GM12891 (cell line): Measurements from ENCODE around the gene TSHZ1.
A peak's percentile ranks its signal among the peaks of the same experiment; 100 is the strongest.

Experiments used
- DNase-seq: peaks from one replicate; pipeline ENCODE4 v3.0.0; 2011; ENCODE audit warnings: low spot score; ENCODE audit not compliant: insufficient read length
- FAIRE-seq: peaks from 2 replicates; lab custom pipeline; 2011; peaks lifted over from hg19 to GRCh38; lab: Jason Lieb, UNC
- PAX5 ChIP-seq: IDR thresholded peaks from 2 replicates; pipeline ENCODE4 v1.6.1; 2011; ENCODE audit warnings: low read length, moderate library complexity, mild to moderate bottlenecking; ENCODE audit not compliant: insufficient read depth, severe bottlenecking
- POLR2A ChIP-seq: IDR thresholded peaks from 2 replicates; pipeline ENCODE4 v1.6.1; 2011; ENCODE audit warnings: low read depth, low read length, control low read depth
- POLR2AphosphoS5 ChIP-seq: IDR thresholded peaks from 2 replicates; pipeline ENCODE4 v1.6.1; 2011; ENCODE audit warnings: low read depth, low read length, control low read depth
- POU2F2 ChIP-seq: IDR thresholded peaks from 2 replicates; pipeline ENCODE4 v1.6.1; 2011; ENCODE audit warnings: low read depth, mild to moderate bottlenecking, control low read depth, low read length, moderate library complexity
- SPI1 ChIP-seq: IDR thresholded peaks from 2 replicates; pipeline ENCODE4 v1.6.1; 2011; ENCODE audit warnings: low read depth, low read length, control low read depth
- TAF1 ChIP-seq: IDR thresholded peaks from 2 replicates; pipeline ENCODE4 v1.6.1; 2011; ENCODE audit warnings: low read depth, low read length, control low read depth

Gene TSHZ1

GRCh38 chr18:75267643-75268363 lies 57.2 kb downstream of the TSHZ1 start:
- DNase-seq (no peak), FAIRE-seq (peak; percentile 83)
- TF ChIP-seq SPI1 (peak; percentile 43; the same call in 1 of the 2 replicates), POLR2A (no peak), POU2F2 (peak; percentile 52; the same call in 1 of the 2 replicates), POLR2AphosphoS5 (no peak), TAF1 (no peak)

DNA sequence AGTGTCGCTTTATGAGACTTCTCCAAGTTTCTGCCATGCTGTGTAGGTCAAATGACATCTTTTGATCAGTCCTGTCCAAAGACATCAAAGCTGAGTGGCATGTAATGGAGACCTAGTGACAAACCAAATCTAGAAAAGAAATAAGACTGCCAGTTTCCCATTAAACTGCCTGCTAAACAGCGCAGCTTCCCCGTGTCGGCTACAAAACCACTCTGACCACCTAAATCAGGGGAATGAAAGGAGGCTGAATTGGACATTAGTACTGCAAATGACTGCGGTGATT lies 57.7 kb downstream of the TSHZ1 start:
- no peak for DNase-seq
- TF ChIP-seq POU2F2, result no peak
- no peak for TF ChIP-seq TAF1
- TF ChIP-seq PAX5, result no peak
- no peak for TF ChIP-seq POLR2AphosphoS5
- no peak for TF ChIP-seq POLR2A
- TF ChIP-seq SPI1, result no peak
- no peak for FAIRE-seq

DNA sequence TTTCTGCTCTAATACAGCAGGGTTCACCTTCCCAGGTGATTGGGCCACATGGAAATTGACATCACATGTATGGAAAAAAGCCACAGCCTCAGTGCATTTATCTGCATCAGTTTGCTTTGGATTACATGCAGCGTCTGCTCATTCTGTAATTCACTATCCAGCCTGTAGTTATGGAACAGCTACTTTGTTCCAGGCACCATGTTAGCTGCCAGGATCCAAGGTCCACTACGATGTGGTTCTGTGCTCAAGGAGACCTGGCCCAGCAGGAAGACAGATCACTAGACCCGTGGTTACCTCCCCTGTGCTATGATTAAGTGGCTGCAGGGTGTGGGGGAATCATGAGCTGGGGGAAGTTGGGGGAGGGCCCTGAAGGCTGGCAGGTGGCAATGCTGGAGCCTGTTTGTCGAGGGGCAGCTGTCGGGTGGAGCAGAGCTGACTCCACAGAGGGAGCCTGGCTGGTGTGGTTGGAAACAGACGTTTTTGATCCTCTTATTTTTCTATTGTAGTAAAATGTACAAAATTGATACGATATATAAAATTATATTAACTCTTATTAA lies 58.6 kb downstream of the TSHZ1 start:
- TF ChIP-seq TAF1 (no peak), PAX5 (no peak)
- no peak for DNase-seq
- FAIRE-seq, result no peak

DNA sequence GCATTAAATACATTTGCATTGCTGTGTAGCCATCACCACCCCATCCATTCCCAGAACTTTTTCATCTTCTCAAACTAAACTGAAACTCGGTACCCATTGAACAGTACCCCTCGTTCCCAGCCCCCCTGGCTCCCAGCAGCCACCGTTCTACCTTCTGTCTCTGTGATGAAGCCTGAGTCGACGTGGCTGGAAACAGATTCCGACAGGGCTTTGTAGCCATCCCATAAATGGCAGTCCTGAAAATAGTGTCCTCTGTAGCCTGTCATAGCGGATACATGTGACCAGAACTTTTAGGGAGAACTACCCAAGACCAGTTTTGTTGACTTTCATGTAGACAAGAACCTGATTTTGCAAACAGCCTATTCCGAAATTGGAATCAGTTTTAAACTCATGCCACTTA lies 59.1 kb downstream of the TSHZ1 start:
- DNase-seq (no peak), FAIRE-seq (no peak)
- TF ChIP-seq PAX5 (no peak), SPI1 (no peak), POLR2AphosphoS5 (no peak), TAF1 (no peak), POLR2A (no peak), POU2F2 (no peak)

DNA sequence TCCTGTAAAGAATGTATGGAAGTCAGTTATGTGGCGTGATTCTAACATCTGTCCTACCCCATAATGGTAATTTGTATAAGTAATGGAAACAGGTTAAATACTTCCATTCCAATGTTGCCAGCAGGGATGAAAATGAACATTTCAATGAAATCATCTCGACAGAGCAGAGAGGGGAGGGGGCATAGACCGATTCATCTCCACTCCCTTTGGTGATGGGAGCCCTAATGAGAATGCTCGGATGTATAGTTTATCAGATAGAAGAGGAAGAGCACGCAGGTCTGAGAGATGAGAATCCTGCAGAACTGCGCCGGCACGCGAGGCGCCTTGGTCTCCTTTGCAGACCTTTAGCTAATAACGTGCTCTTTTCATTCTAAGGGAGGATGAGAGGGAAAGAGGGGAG lies 61.4 kb downstream of the TSHZ1 start:
- DNase-seq, result no peak
- TF ChIP-seq TAF1 (no peak), POU2F2 (no peak), POLR2A (no peak), POLR2AphosphoS5 (no peak), PAX5 (no peak), SPI1 (no peak)
- no peak for FAIRE-seq

- FAIRE-seq, result no peak
- TF ChIP-seq PAX5 (no peak), POU2F2 (no peak), POLR2AphosphoS5 (no peak), SPI1 (no peak)
- DNase-seq, result no peak
Measured at GRCh38 chr18:75273817-75274216, 63.2 kb downstream of the TSHZ1 start.

DNA sequence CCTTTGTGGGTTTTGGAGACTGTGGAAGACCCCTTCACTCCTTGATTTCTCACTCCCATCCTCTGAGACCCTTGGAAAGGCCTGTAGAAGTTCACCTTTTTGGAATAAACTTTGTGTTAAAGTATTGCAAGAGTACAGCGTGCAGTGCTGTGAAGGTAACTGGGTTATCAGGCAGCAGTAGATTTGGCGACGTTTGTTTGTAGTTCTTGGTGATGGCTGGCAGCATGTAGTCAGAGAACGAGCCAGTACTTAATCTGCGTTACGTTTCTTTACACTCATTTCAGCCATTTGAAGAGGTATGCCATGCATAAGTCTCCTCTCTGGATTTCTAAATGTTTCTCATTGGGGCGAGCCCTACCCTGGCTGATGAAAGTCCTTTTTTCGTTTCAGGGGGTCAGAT lies 64.6 kb downstream of the TSHZ1 start:
- FAIRE-seq (no peak), DNase-seq (no peak)
- TF ChIP-seq PAX5, result no peak
- no peak for TF ChIP-seq SPI1
- TF ChIP-seq POU2F2, result no peak
- no peak for TF ChIP-seq POLR2AphosphoS5
- TF ChIP-seq POLR2A, result no peak
- TF ChIP-seq TAF1, result no peak

DNA sequence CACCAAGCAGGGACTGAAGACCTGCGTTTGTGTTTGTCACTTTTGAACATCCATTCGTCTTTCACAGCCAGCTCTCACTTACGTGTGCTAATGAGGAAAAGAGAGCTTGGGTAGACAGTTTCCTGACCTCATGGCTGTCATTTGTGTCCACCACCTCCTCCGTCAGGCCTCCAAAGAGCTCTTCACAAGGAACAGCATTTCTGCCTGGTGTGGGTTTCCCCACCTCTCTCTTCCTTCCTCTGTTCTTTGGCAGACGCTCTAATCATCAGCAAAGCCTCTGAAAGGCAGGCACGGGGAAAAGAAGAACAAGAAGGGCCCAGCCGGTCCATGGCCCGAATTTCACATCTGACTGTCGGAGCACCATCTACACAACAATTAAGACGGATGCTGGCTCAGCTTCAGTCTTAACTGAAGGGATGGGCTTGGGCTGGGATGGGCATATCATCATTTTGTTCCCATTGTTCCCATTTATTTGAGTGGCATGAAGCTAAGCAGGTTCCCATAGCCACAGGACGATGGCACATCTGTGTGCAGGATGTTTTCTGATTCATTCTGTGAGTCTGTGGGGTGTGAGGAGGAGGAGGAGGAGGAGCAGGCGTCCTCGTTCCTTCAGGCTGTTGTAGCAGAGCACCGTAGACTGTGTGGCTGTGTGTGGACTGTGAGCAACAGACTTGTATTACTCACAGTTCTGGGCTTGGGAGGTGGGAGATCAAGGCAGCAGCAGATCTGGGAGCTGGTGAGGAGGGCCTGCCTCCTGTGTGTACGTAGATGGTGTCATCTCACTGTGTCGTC lies 66.4 kb downstream of the TSHZ1 start:
- TF ChIP-seq POLR2A (no peak), POU2F2 (no peak), TAF1 (no peak)

GRCh38 chr18:75277610-75277928 lies 67.0 kb downstream of the TSHZ1 start:
- TF ChIP-seq SPI1 (no peak), PAX5 (no peak), POLR2AphosphoS5 (no peak), TAF1 (no peak), POLR2A (no peak)
- FAIRE-seq, result no peak
- no peak for DNase-seq

More for the DNA sequence above, 66.4 kb downstream of the TSHZ1 start:
- FAIRE-seq (no peak), DNase-seq (no peak)

DNA sequence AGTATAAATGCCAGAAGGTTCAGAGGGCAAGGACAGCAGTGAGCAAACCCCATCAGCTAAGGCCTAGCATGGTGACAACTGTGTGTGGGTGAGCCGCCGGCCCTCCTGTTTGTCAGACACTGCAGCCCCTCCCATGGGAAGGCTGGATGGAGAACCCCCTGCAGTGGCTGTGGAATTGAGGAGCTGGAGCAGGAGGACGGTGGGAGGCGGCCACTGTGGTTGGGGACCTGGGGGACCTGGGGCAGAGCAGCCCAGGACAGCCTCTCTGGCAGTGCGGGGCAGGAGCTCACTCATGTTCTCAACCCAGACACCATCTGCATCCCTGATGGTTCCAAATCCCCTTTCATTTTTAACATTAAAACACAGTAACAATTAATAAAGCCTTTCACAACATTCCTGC lies 68.8 kb downstream of the TSHZ1 start:
- no peak for DNase-seq
- TF ChIP-seq PAX5 (no peak), TAF1 (no peak), POLR2AphosphoS5 (no peak), SPI1 (no peak), POLR2A (no peak), POU2F2 (no peak)
- FAIRE-seq, result no peak
